H1 (cell line): ENCODE data around the gene CAPN2. TPM values are rescaled to one million over a fixed set of nuclear protein-coding genes. Genes with fewer than 3 reads are reported as not detected.

Experiments used
- CTCF ChIA-PET: fragments of 300-600 bp; sonication (Branson Sonifier 250); formaldehyde crosslinking; loops from one replicate; lab custom pipeline; 2021; ENCODE audit not compliant: partially characterized antibody; lab: Charles Lee
- POLR2A ChIA-PET: fragments of 300-600 bp; sonication (Branson Sonifier 250); formaldehyde crosslinking; loops from one replicate; lab custom pipeline; 2021; ENCODE audit warnings: inconsistent platforms; ENCODE audit not compliant: partially characterized antibody; lab: Charles Lee
- DNase-seq, 2 experiments: peaks; one replicate each; pipeline versions ENCODE4 v3.0.0 to v3.0.0-alpha.2; 2010 to 2022; ENCODE audit warnings: low spot score in 2 of 2, low read depth in 1 of 2, mixed read lengths in 1 of 2
- FAIRE-seq: peaks from 2 replicates; lab custom pipeline; 2011; peaks lifted over from hg19 to GRCh38; lab: Jason Lieb, UNC
- H2AFZ ChIP-seq: 2 replicates; pipeline ENCODE4 v1.8.1; 2012; ENCODE audit warnings: low read length, inconsistent platforms
- H2AK5ac ChIP-seq: 2 replicates; pipeline ENCODE4 v1.6.1; 2013; ENCODE audit warnings: low read depth, low read length
- H2BK120ac ChIP-seq: replicated peaks from 2 replicates; pipeline ENCODE3; 2013; ENCODE audit warnings: low read depth, low read length, inconsistent platforms
- H2BK12ac ChIP-seq: 2 replicates; pipeline ENCODE4 v1.6.1; 2013; ENCODE audit warnings: low read depth, low read length
- H2BK15ac ChIP-seq: 2 replicates; pipeline ENCODE4 v1.6.1; 2013; ENCODE audit warnings: low read length
- H2BK20ac ChIP-seq: 2 replicates; pipeline ENCODE4 v1.6.1; 2013; ENCODE audit warnings: low read length
- H2BK5ac ChIP-seq: 2 replicates; pipeline ENCODE4 v1.6.1; 2013; ENCODE audit warnings: low read depth, low read length
- H3K14ac ChIP-seq: 2 replicates; pipeline ENCODE4 v1.6.1; 2013; ENCODE audit warnings: inconsistent platforms; ENCODE audit not compliant: insufficient read length
- H3K18ac ChIP-seq: 2 replicates; pipeline ENCODE4 v1.6.1; 2013; ENCODE audit warnings: low read length; ENCODE audit errors: extremely low read depth
- H3K23ac ChIP-seq: 2 replicates; pipeline ENCODE4 v1.6.1; 2013; ENCODE audit warnings: inconsistent platforms; ENCODE audit not compliant: insufficient read length
- H3K23me2 ChIP-seq: 2 replicates; pipeline ENCODE4 v1.6.1; 2013; ENCODE audit warnings: low read depth, low read length
- H3K27ac ChIP-seq: 2 replicates; pipeline ENCODE4 v1.6.1; 2011; ENCODE audit warnings: low read depth, low read length, inconsistent platforms
- H3K27me3 ChIP-seq, 4 experiments: replicated peaks in 1 of 4; 1 replicate in 1 of 4; 2 replicates in 3 of 4; pipeline versions ENCODE4 v1.6.1 to v1.8.1; 2011 to 2013; ENCODE audit warnings: low read length in 3 of 4, mild to moderate bottlenecking in 3 of 4, inconsistent platforms in 2 of 4, mixed read lengths in 2 of 4, moderate library complexity in 1 of 4; ENCODE audit not compliant: control insufficient read depth in 3 of 4, insufficient read depth in 3 of 4; ENCODE audit errors: extremely low read depth in 1 of 4
- H3K36me3 ChIP-seq, 4 experiments: 2 replicates each; pipeline versions ENCODE4 v1.6.1 to v1.8.1; 2011 to 2013; ENCODE audit warnings: mild to moderate bottlenecking in 4 of 4, low read length in 3 of 4, moderate library complexity in 2 of 4, control low read depth in 1 of 4, inconsistent platforms in 1 of 4; ENCODE audit not compliant: insufficient read depth in 4 of 4, control insufficient read depth in 2 of 4
- H3K4ac ChIP-seq: replicated peaks from 2 replicates; pipeline ENCODE3; 2013; ENCODE audit warnings: low read length, low read depth, mixed read lengths, inconsistent platforms; ENCODE audit not compliant: insufficient read length
- H3K4me1 ChIP-seq, 4 experiments: replicated peaks in 1 of 4; 1 replicate in 1 of 4; 2 replicates in 3 of 4; pipeline versions ENCODE4 v1.6.1 to v1.8.1; 2011 to 2013; ENCODE audit warnings: low read length in 3 of 4, inconsistent platforms in 2 of 4, mixed read lengths in 1 of 4; ENCODE audit not compliant: insufficient read depth in 4 of 4, control insufficient read depth in 3 of 4
- H3K4me2 ChIP-seq, 2 experiments: 2 replicates each; pipeline versions ENCODE4 v1.6.1 to v1.8.1; 2011 to 2013; ENCODE audit warnings: low read depth in 2 of 2, low read length in 2 of 2, control low read depth in 1 of 2, inconsistent platforms in 1 of 2, mild to moderate bottlenecking in 1 of 2; ENCODE audit not compliant: insufficient read depth in 1 of 2
- H3K4me3 ChIP-seq, 4 experiments: fragments of 200-600, 300-600 bp in 1 of 4; sonication (generic), shearing (Covaris generic), sonication (Bioruptor Twin) in 1 of 4; 2 replicates each; pipeline versions ENCODE4 v1.5.1 to v1.8.1; 2011 to 2016; ENCODE audit warnings: low read length in 4 of 4, low read depth in 3 of 4, control low read depth in 2 of 4, inconsistent platforms in 2 of 4, mild to moderate bottlenecking in 2 of 4, mixed read lengths in 1 of 4, moderate library complexity in 1 of 4; ENCODE audit not compliant: insufficient read depth in 2 of 4; ENCODE audit errors: extremely low read depth in 1 of 4
- H3K56ac ChIP-seq: replicated peaks from 2 replicates; pipeline ENCODE3; 2013; ENCODE audit warnings: low read depth, mild to moderate bottlenecking, mixed read lengths, low read length, inconsistent platforms; ENCODE audit not compliant: insufficient read length
- H3K79me1 ChIP-seq: 2 replicates; pipeline ENCODE4 v1.6.1; 2013; ENCODE audit warnings: low read depth, low read length, control low read depth
- H3K79me2 ChIP-seq, 2 experiments: 2 replicates each; pipeline versions ENCODE4 v1.6.1 to v1.8.1; 2012 to 2013; ENCODE audit warnings: low read length in 2 of 2, mild to moderate bottlenecking in 2 of 2, inconsistent platforms in 1 of 2; ENCODE audit not compliant: insufficient read depth in 2 of 2, control insufficient read depth in 1 of 2
- H3K9ac ChIP-seq, 4 experiments: replicated peaks in 1 of 4; 1 replicate in 1 of 4; 2 replicates in 3 of 4; pipeline versions ENCODE4 v1.6.1 to v1.8.1; 2011 to 2013; ENCODE audit warnings: low read depth in 3 of 4, low read length in 3 of 4, control low read depth in 2 of 4, mild to moderate bottlenecking in 2 of 4, moderate library complexity in 2 of 4, inconsistent platforms in 1 of 4; ENCODE audit errors: extremely low read depth in 1 of 4
- H3K9me3 ChIP-seq, 2 experiments: 2 replicates each; pipeline versions ENCODE4 v1.6.1 to v1.8.1; 2012 to 2013; ENCODE audit warnings: mild to moderate bottlenecking in 2 of 2, moderate library complexity in 2 of 2, control low read depth in 1 of 2, inconsistent platforms in 1 of 2, low read depth in 1 of 2, low read length in 1 of 2, mixed read lengths in 1 of 2; ENCODE audit not compliant: insufficient read depth in 2 of 2
- H4K20me1 ChIP-seq, 2 experiments: replicated peaks in 1 of 2; 2 replicates each; pipeline versions ENCODE3 to v1.8.1; 2011 to 2013; ENCODE audit warnings: inconsistent platforms in 2 of 2, low read length in 2 of 2, mild to moderate bottlenecking in 1 of 2; ENCODE audit not compliant: insufficient read depth in 2 of 2, control insufficient read depth in 1 of 2
- H4K5ac ChIP-seq: 2 replicates; pipeline ENCODE4 v1.6.1; 2013; ENCODE audit warnings: low read length, low read depth, mixed read lengths, inconsistent platforms; ENCODE audit not compliant: insufficient read length
- H4K8ac ChIP-seq: 2 replicates; pipeline ENCODE4 v1.8.0; 2013; ENCODE audit warnings: mild to moderate bottlenecking, moderate library complexity, low read length, inconsistent platforms; ENCODE audit not compliant: insufficient read depth; ENCODE audit errors: extremely low read depth
- H4K91ac ChIP-seq: replicated peaks from 2 replicates; pipeline ENCODE3; 2013; ENCODE audit warnings: low read length, mixed read lengths, inconsistent platforms; ENCODE audit not compliant: insufficient read length
- GTF2F1 ChIP-seq: IDR thresholded peaks from 2 replicates; pipeline ENCODE4 v1.6.1; 2012; ENCODE audit warnings: low read depth, low read length, improper control_type of control experiment, borderline replicate concordance
- NANOG ChIP-seq: IDR thresholded peaks from 2 replicates; pipeline ENCODE4 v1.6.1; 2011; ENCODE audit warnings: low read length, low read depth, mild to moderate bottlenecking, inconsistent platforms; ENCODE audit not compliant: insufficient read depth, poor library complexity, severe bottlenecking
- PHF8 ChIP-seq: fragments of 200-600 bp; sonication (generic); conservative IDR thresholded peaks from 2 replicates; pipeline ENCODE4 v1.7.1; 2012; ENCODE audit warnings: low read depth, mild to moderate bottlenecking, inconsistent platforms, low read length, moderate library complexity
- RFX5 ChIP-seq: IDR thresholded peaks from 2 replicates; pipeline ENCODE4 v1.6.1; 2011; ENCODE audit warnings: low read depth, low read length, improper control_type of control experiment, borderline replicate concordance
- SP1 ChIP-seq: IDR thresholded peaks from 2 replicates; pipeline ENCODE4 v1.6.1; 2011; ENCODE audit warnings: low read depth, low read length
- polyA plus RNA-seq, 7 experiments: library from polyadenylated mRNA; depleted of rRNA in 3 of 7; stranded (reverse) in 5 of 7; unstranded in 2 of 7; fragments of >200 nt in 5 of 7; fragments of 200-250 nt in 2 of 7; gene quantifications; 1 replicate in 5 of 7; 2 replicates in 1 of 7; 4 replicates in 1 of 7; pipeline versions ENCODE4 v1.2.1 to v1.2.3, GENCODE V29; 2011 to 2013; ENCODE audit warnings: missing spikeins in 2 of 7, mixed read lengths in 2 of 7
- total RNA-seq: library from RNA; stranded (reverse); fragmentation: NEBNext Ultra II Directional; extraction: Animal tissue kit (Norgen Biotek cat#: 25700); gene quantifications from 2 replicates; pipeline ENCODE4 v1.2.1, GENCODE V29; 2021
- TF ChIP-seq, protein P1 (sequence below), 3 experiments: IDR thresholded peaks; 1 replicate in 2 of 3; 2 replicates in 1 of 3; pipeline versions ENCODE4 v1.5.1 to v1.6.1; 2011; ENCODE audit warnings: low read length in 3 of 3, mild to moderate bottlenecking in 3 of 3, inconsistent platforms in 2 of 3, low read depth in 1 of 3, moderate library complexity in 1 of 3; ENCODE audit not compliant: insufficient read depth in 1 of 3; ENCODE audit errors: control extremely low read depth in 1 of 3
- TF ChIP-seq, protein P2 (sequence below): IDR thresholded peaks from 2 replicates; pipeline ENCODE4 v1.6.1; 2012; ENCODE audit warnings: inconsistent platforms

The CAPN2 gene
- total and polyA plus RNA-seq, 2 of the 8 experiments (the other 6 are each of a cell fraction or from before 2014, with no cell fraction given), result 9.2 to 10.3 TPM

DNA sequence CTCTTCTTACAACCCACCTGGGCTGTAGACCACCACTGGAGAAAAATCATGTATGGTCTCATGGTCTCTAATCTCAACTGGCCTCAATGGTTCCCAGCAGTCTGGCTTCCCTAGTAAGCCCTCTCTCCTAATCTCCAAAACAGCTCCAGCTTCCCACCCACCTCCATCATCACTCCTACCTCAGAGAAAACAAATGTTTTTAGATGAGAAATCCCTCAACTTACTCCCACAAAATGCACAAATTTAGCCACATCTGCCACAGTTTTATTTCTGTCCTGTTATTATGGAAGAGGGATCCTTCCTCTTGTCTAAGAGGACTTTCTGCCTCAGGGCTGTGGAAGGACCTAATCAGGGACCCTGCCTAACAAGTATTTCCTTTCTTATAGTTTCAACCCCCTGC lies 101.3 kb downstream of the CAPN2 start:
- Histone ChIP-seq H2BK15ac (no peak overlapping the region), H4K91ac (no peak overlapping the region), H2BK5ac (no peak overlapping the region), H3K4me3 (no peak overlapping the region), H3K4me1 (no peaks in the 10 kb centered on the region), H2AFZ (no peak overlapping the region), H3K9me3 (no peaks in the 10 kb centered on the region), H2BK12ac (no peak overlapping the region), H3K23me2 (no peaks in the 10 kb centered on the region), H3K9ac (no peak overlapping the region), H3K14ac (no peak overlapping the region), H3K79me2 (peaks cover 0 to 20% of the 10 kb centered on the region in 2 experiments; a peak in 2 of 4 replicates), H3K23ac (no peak overlapping the region), H4K5ac (no peak overlapping the region), H4K8ac (no peak overlapping the region), H3K27ac (no peak overlapping the region), H3K79me1 (no peaks in the 10 kb centered on the region; the same call in 1 of the 2 replicates), H3K36me3 (peaks cover 2 to 42% (median 16%) of the 10 kb centered on the region in 4 experiments; a peak in 6 of 8 replicates), H2BK120ac (no peak overlapping the region), H3K18ac (no peak overlapping the region), H2BK20ac (no peak overlapping the region), H3K4me2 (no peak overlapping the region), H3K27me3 (no peaks in the 10 kb centered on the region), H3K4ac (no peak overlapping the region), H2AK5ac (no peak overlapping the region), H4K20me1 (peaks cover 0 to 3% of the 10 kb centered on the region in 2 experiments), H3K56ac (no peak overlapping the region)
- ChIA-PET POLR2A (no interaction called here), CTCF (interaction anchor here (1.0 kb wide), 1 partner anchor 10 kb away, joined by 4 read pairs; no protein-coding TSS in a partner anchor)
- no peak for DNase-seq
- FAIRE-seq, result no peak
- no peak for TF ChIP-seq PHF8
- TF ChIP-seq, protein P1, sequence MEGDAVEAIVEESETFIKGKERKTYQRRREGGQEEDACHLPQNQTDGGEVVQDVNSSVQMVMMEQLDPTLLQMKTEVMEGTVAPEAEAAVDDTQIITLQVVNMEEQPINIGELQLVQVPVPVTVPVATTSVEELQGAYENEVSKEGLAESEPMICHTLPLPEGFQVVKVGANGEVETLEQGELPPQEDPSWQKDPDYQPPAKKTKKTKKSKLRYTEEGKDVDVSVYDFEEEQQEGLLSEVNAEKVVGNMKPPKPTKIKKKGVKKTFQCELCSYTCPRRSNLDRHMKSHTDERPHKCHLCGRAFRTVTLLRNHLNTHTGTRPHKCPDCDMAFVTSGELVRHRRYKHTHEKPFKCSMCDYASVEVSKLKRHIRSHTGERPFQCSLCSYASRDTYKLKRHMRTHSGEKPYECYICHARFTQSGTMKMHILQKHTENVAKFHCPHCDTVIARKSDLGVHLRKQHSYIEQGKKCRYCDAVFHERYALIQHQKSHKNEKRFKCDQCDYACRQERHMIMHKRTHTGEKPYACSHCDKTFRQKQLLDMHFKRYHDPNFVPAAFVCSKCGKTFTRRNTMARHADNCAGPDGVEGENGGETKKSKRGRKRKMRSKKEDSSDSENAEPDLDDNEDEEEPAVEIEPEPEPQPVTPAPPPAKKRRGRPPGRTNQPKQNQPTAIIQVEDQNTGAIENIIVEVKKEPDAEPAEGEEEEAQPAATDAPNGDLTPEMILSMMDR (IDR thresholded peaks at IDR 0.05; ENCODE audit: control extremely low read depth in 1 of 3, insufficient read depth in 1 of 3, low read depth in 1 of 3, low read length in 3 of 3), result no peak
- TF ChIP-seq NANOG, result no peak
- TF ChIP-seq, protein P2, sequence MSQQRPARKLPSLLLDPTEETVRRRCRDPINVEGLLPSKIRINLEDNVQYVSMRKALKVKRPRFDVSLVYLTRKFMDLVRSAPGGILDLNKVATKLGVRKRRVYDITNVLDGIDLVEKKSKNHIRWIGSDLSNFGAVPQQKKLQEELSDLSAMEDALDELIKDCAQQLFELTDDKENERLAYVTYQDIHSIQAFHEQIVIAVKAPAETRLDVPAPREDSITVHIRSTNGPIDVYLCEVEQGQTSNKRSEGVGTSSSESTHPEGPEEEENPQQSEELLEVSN, result no peak
- TF ChIP-seq GTF2F1, result no peak
- no peak for TF ChIP-seq RFX5
- no peak for TF ChIP-seq SP1
